SK-N-SH treated with all-trans-retinoic acid at 6 μM for 48 hours (cell line): Measurements from ENCODE around the gene KDF1.

Experiments used
- ATAC-seq: fragments of 200-7000 bp; cut with Tn5 transposase; 3 replicates; pipeline ENCODE4 v1.9.1; 2020; ENCODE audit warnings: mild to moderate bottlenecking, moderate library complexity
- ARNTL ChIP-seq: fragments of 450-650 bp; formaldehyde crosslinking; IDR thresholded peaks from 2 replicates; pipeline ENCODE4 v1.5.0; 2020; ENCODE audit warnings: low read depth, mild to moderate bottlenecking, moderate library complexity, borderline replicate concordance
- BACH2 ChIP-seq: fragments of 250-450 bp; sonication (Bioruptor Pico); IDR thresholded peaks from 2 replicates; pipeline ENCODE4 v1.9.0; 2021; ENCODE audit warnings: mild to moderate bottlenecking, borderline replicate concordance
- CREB5 ChIP-seq: fragments of 250-450 bp; sonication (Bioruptor Pico); IDR thresholded peaks from 2 replicates; pipeline ENCODE4 v1.5.1; 2020; ENCODE audit warnings: low read depth, mild to moderate bottlenecking, moderate library complexity
- CSDC2 ChIP-seq: fragments of 250-450 bp; sonication (Bioruptor Pico); IDR thresholded peaks from 2 replicates; pipeline ENCODE4 v1.5.0; 2020; ENCODE audit warnings: mild to moderate bottlenecking, moderate library complexity
- ESRRG ChIP-seq: fragments of 250-450 bp; sonication (Bioruptor Pico); IDR thresholded peaks from 2 replicates; pipeline ENCODE4 v1.6.1; 2021; ENCODE audit warnings: mild to moderate bottlenecking
- GLIS3 ChIP-seq: fragments of 250-450 bp; sonication (Bioruptor Pico); IDR thresholded peaks from 2 replicates; pipeline ENCODE4 v1.5.0; 2020; ENCODE audit warnings: mild to moderate bottlenecking, moderate library complexity
- ISL1 ChIP-seq: fragments of 250-450 bp; sonication (Bioruptor Pico); IDR thresholded peaks from 2 replicates; pipeline ENCODE4 v2.1.2; 2022; ENCODE audit warnings: mild to moderate bottlenecking, moderate library complexity
- OSR1 ChIP-seq: fragments of 250-450 bp; sonication (Bioruptor Pico); IDR thresholded peaks from 2 replicates; pipeline ENCODE4 v1.8.0; 2022; ENCODE audit warnings: moderate library complexity, mild to moderate bottlenecking, inconsistent platforms
- POU6F1 ChIP-seq: fragments of 250-450 bp; sonication (Bioruptor Pico); IDR thresholded peaks from 2 replicates; pipeline ENCODE4 v1.8.0; 2021; ENCODE audit warnings: low read depth, mild to moderate bottlenecking, moderate library complexity, borderline replicate concordance
- PPARA ChIP-seq: fragments of 250-450 bp; sonication (Bioruptor Pico); IDR thresholded peaks from 2 replicates; pipeline ENCODE4 v1.5.0; 2020; ENCODE audit warnings: mild to moderate bottlenecking, borderline replicate concordance
- RARB ChIP-seq: fragments of 250-450 bp; sonication (Bioruptor Pico); IDR thresholded peaks from 2 replicates; pipeline ENCODE4 v1.8.0; 2021; ENCODE audit warnings: mild to moderate bottlenecking, moderate library complexity
- SNAI2 ChIP-seq: fragments of 250-450 bp; sonication (Bioruptor Pico); IDR thresholded peaks from 2 replicates; pipeline ENCODE4 v1.5.0; 2020; ENCODE audit warnings: mild to moderate bottlenecking, moderate library complexity
- TCF4 ChIP-seq: fragments of 250-450 bp; sonication (Bioruptor Pico); IDR thresholded peaks from 2 replicates; pipeline ENCODE4 v1.8.0; 2021; ENCODE audit warnings: mild to moderate bottlenecking, moderate library complexity, borderline replicate concordance
- TOX ChIP-seq: fragments of 250-450 bp; sonication (Bioruptor Pico); IDR thresholded peaks from 2 replicates; pipeline ENCODE4 v1.8.0; 2021; ENCODE audit warnings: mild to moderate bottlenecking, moderate library complexity, borderline replicate concordance
- TSHZ2 ChIP-seq: fragments of 250-450 bp; sonication (Bioruptor Pico); IDR thresholded peaks from 2 replicates; pipeline ENCODE4 v1.5.0; 2020; ENCODE audit warnings: mild to moderate bottlenecking, moderate library complexity
- ZC3H10 ChIP-seq: fragments of 250-450 bp; sonication (Bioruptor Pico); IDR thresholded peaks from 2 replicates; pipeline ENCODE4 v1.5.1; 2021; ENCODE audit warnings: mild to moderate bottlenecking, moderate library complexity
- ZFP3 ChIP-seq: fragments of 250-450 bp; sonication (Bioruptor Pico); IDR thresholded peaks from 2 replicates; pipeline ENCODE4 v1.5.0; 2020; ENCODE audit warnings: mild to moderate bottlenecking, moderate library complexity
- ZFP30 ChIP-seq: fragments of 450-650 bp; formaldehyde crosslinking; IDR thresholded peaks from 2 replicates; pipeline ENCODE4 v1.5.0; 2022; ENCODE audit warnings: mild to moderate bottlenecking, moderate library complexity
- ZNF70 ChIP-seq: fragments of 450-650 bp; formaldehyde crosslinking; IDR thresholded peaks from 2 replicates; pipeline ENCODE4 v1.5.0; 2020; ENCODE audit warnings: mild to moderate bottlenecking, moderate library complexity
- ZNF8 ChIP-seq: fragments of 450-650 bp; formaldehyde crosslinking; IDR thresholded peaks from 2 replicates; pipeline ENCODE4 v1.5.0; 2020; ENCODE audit warnings: mild to moderate bottlenecking, moderate library complexity
- TF ChIP-seq, protein P1 (sequence below): fragments of 250-450 bp; sonication (Bioruptor Pico); IDR thresholded peaks from 2 replicates; pipeline ENCODE4 v1.8.0; 2020; ENCODE audit warnings: mild to moderate bottlenecking, moderate library complexity, borderline replicate concordance

KDF1 gene

GRCh38 chr1:26981146-26981846 lies 21.0 kb upstream of the KDF1 start:
- ATAC-seq = no peak
- no peak for TF ChIP-seq ZNF70
- TF ChIP-seq CREB5 = no peak
- TF ChIP-seq ZNF8 (CRISPR knock-in tag) = no peak
- TF ChIP-seq TSHZ2 (CRISPR knock-in tag) = no peak
- TF ChIP-seq TOX (CRISPR knock-in tag) = no peak
- TF ChIP-seq PPARA = no peak
- TF ChIP-seq ESRRG = no peak
- no peak for TF ChIP-seq POU6F1 (CRISPR knock-in tag)
- TF ChIP-seq ZC3H10 (CRISPR knock-in tag) = no peak
- TF ChIP-seq, protein P1, sequence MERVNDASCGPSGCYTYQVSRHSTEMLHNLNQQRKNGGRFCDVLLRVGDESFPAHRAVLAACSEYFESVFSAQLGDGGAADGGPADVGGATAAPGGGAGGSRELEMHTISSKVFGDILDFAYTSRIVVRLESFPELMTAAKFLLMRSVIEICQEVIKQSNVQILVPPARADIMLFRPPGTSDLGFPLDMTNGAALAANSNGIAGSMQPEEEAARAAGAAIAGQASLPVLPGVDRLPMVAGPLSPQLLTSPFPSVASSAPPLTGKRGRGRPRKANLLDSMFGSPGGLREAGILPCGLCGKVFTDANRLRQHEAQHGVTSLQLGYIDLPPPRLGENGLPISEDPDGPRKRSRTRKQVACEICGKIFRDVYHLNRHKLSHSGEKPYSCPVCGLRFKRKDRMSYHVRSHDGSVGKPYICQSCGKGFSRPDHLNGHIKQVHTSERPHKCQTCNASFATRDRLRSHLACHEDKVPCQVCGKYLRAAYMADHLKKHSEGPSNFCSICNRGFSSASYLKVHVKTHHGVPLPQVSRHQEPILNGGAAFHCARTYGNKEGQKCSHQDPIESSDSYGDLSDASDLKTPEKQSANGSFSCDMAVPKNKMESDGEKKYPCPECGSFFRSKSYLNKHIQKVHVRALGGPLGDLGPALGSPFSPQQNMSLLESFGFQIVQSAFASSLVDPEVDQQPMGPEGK (CRISPR knock-in tag) = no peak
- TF ChIP-seq ISL1 (CRISPR knock-in tag) = no peak
- no peak for TF ChIP-seq ARNTL
- no peak for TF ChIP-seq OSR1 (CRISPR knock-in tag)
- TF ChIP-seq GLIS3 = no peak
- no peak for TF ChIP-seq TCF4 (CRISPR knock-in tag)

DNA sequence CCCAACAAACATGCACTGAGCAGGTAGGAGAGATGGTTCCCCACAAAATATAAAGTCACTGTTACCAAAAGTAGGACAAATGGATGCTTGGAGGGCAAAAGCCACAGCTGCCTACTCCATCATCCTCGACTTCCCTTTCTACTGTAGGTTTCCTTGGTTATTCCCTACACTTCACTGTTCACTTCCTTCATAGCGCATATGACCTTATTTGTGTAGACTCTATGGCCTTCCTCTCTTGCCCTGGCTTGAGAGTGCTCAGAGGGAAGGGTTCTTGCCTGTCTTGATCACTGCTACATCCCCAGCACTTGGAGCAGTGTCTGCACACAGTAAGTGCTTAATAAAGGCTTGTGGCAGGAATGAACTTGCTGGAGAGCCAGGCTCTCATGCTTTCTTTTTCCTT lies 18.6 kb upstream of the KDF1 start:
- no peak for TF ChIP-seq ZNF70
- TF ChIP-seq ISL1 (CRISPR knock-in tag) = no peak
- no peak for TF ChIP-seq ZFP3 (CRISPR knock-in tag)
- TF ChIP-seq ZFP30 (CRISPR knock-in tag) = no peak
- no peak for TF ChIP-seq CSDC2
- no peak for TF ChIP-seq ESRRG
- no peak for TF ChIP-seq ZNF8 (CRISPR knock-in tag)
- no peak for TF ChIP-seq ZC3H10 (CRISPR knock-in tag)
- TF ChIP-seq TSHZ2 (CRISPR knock-in tag) = no peak
- TF ChIP-seq TCF4 (CRISPR knock-in tag) = no peak
- TF ChIP-seq, protein P1 (CRISPR knock-in tag) = no peak
- no peak for TF ChIP-seq ARNTL
- no peak for TF ChIP-seq SNAI2
- no peak for TF ChIP-seq BACH2
- TF ChIP-seq POU6F1 (CRISPR knock-in tag) = no peak
- TF ChIP-seq OSR1 (CRISPR knock-in tag) = no peak
- TF ChIP-seq GLIS3 = no peak
- no peak for TF ChIP-seq RARB (CRISPR knock-in tag)
- no peak for ATAC-seq
